Testis (tissue), 3 donors: Measurements from ENCODE around the gene TBL1XR1. TPM values are rescaled to one million over a fixed set of nuclear protein-coding genes. Genes with fewer than 3 reads are reported as not detected.

Experiments
- DNase-seq: peaks from one replicate; pipeline ENCODE4 v3.0.0-alpha.2; 2019
- H3K27ac ChIP-seq, 2 donors: fragments of 200-600 bp; sonication (generic); one replicate each; pipeline ENCODE4 v1.5.1; 2019
- H3K27me3 ChIP-seq: fragments of 200-600 bp; sonication (generic); one replicate; pipeline ENCODE4 v1.5.1; 2019
- H3K36me3 ChIP-seq: fragments of 200-600 bp; sonication (generic); one replicate; pipeline ENCODE4 v1.5.1; 2017; ENCODE audit warnings: low read depth; ENCODE audit errors: missing control alignments
- H3K4me1 ChIP-seq: fragments of 200-600 bp; sonication (generic); one replicate; pipeline ENCODE4 v1.5.1; 2019
- H3K4me3 ChIP-seq, 2 donors: fragments of 200-600 bp; sonication (generic); one replicate each; pipeline ENCODE4 v1.5.1; 2017 to 2019
- H3K9me3 ChIP-seq: fragments of 200-600 bp; sonication (generic); one replicate; pipeline ENCODE4 v1.5.1; 2017
- POLR2A ChIP-seq: fragments of 450-650 bp; IDR thresholded peaks from one replicate; pipeline ENCODE4 v1.6.1; 2017; ENCODE audit warnings: antibody characterized with exemption, mild to moderate bottlenecking, moderate library complexity
- WGBS, 2 donors: methylation state at CpG; one replicate each; pipeline ENCODE4 v1.1.5; 2018; 5-methylcytosine and 5-hydroxymethylcytosine counted together
- intact Hi-C: fragments of 100-400 bp; cut with DNase I; formaldehyde crosslinking; loops from one replicate; pipeline ENCODE4 v1.15.1; 2023; ENCODE audit warnings: low total_unique reads
- polyA plus RNA-seq: library from polyadenylated mRNA; stranded (reverse); fragments of 350-450 nt; fragmentation: Illumina TruSeq; extraction: RNeasy Lipid Tissue Mini Kit (QIAGEN cat#74804); gene quantifications from one replicate; pipeline ENCODE4 v1.2.3, GENCODE V29; 2014; ENCODE audit warnings: low read depth, low replicate concordance; ENCODE audit not compliant: insufficient read depth
- total RNA-seq, 2 donors: library from RNA; depleted of rRNA; stranded (reverse); fragments of >200 nt; gene quantifications; one replicate each; pipeline ENCODE4 v1.2.3, GENCODE V29; 2016
- TF ChIP-seq, protein P1 (sequence below), 3 experiments: fragments of 450-650 bp in 2 of 3; fragments of 200-600 bp in 1 of 3; sonication (generic) in 1 of 3; IDR thresholded peaks; one replicate each; pipeline ENCODE4 v1.5.1; 2016 to 2019; ENCODE audit warnings: antibody characterized with exemption in 3 of 3, mild to moderate bottlenecking in 2 of 3, moderate library complexity in 1 of 3

Gene TBL1XR1
- total and polyA plus RNA-seq, 3 donors from 2014 or later, result 44.2 to 67.6 (median 59.8) TPM

DNA sequence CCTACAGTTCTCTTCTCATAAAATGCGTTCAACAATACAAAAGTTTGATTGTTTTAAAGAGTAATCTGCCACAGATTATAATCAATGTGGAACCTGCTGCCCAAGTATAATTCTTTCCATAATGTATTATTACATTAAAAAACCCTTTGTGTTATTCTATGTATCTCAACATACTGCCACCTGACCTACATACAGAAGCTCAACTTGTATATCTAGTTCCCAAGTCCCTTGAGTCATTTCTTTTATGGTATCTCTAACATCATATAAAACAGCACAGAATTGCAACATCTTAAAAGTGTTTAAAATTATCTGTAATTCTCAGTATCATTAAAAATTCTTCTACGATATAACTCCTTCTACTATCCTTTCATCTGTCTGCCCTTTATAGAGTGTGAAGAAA lies 70.3 kb downstream of the TBL1XR1 start:
- no peaks in the 10 kb centered on the region for H3K9me3 ChIP-seq
- H3K4me1 ChIP-seq, result no peaks in the 10 kb centered on the region
- WGBS, 2 donors, result 53 to 58% methylated on average over 2 of the region's 2 CpGs
- H3K36me3 ChIP-seq, result no peaks in the 10 kb centered on the region
- no peak overlapping the region for H3K27ac ChIP-seq
- no peak overlapping the region for H3K4me3 ChIP-seq
- no peaks in the 10 kb centered on the region for H3K27me3 ChIP-seq
- no peak for TF ChIP-seq POLR2A
- TF ChIP-seq, protein P1, sequence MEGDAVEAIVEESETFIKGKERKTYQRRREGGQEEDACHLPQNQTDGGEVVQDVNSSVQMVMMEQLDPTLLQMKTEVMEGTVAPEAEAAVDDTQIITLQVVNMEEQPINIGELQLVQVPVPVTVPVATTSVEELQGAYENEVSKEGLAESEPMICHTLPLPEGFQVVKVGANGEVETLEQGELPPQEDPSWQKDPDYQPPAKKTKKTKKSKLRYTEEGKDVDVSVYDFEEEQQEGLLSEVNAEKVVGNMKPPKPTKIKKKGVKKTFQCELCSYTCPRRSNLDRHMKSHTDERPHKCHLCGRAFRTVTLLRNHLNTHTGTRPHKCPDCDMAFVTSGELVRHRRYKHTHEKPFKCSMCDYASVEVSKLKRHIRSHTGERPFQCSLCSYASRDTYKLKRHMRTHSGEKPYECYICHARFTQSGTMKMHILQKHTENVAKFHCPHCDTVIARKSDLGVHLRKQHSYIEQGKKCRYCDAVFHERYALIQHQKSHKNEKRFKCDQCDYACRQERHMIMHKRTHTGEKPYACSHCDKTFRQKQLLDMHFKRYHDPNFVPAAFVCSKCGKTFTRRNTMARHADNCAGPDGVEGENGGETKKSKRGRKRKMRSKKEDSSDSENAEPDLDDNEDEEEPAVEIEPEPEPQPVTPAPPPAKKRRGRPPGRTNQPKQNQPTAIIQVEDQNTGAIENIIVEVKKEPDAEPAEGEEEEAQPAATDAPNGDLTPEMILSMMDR (IDR thresholded peaks at IDR 0.05), result no peak
- intact Hi-C loops, result no loop called here
- no peak for DNase-seq

DNA sequence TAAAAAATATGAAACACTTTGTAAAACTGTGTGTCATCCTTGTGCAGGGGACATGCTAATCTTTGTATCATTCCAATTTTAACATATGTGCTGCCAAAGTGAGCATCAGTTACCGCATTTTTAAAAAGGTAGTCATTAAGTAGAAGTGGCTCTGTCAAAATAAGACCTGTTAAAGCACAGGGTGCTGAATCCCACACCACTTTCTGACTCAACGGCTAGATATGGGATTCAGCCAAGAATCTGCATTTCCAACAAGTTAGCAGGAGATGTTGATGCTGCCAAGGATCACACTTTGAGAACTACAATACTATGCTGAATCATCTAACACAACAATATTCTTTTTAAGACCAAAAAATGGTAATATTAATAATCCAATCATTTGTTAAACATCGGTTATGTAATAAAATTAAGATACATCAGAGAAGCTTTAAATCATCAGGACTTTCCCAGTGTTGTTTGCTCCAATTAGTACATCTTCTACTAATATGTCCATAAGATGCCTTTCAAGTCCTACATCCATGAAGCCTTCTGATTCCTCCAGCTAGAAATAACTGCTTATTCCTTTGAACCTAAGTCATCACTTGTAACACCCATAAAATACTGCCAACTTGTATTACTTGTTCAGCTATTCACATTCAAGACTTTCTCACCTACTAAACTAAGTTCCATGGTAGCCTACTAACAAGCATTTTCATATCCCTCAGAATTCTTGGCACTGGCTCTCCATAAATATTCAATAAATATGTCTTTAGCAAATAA lies 71.1 kb downstream of the TBL1XR1 start:
- H3K4me3 ChIP-seq, result no peak overlapping the region
- H3K27me3 ChIP-seq, result no peaks in the 10 kb centered on the region
- no peak for DNase-seq
- 65 to 70% methylated on average over 3 of the region's 3 CpGs for WGBS, 2 donors
- no peaks in the 10 kb centered on the region for H3K36me3 ChIP-seq
- H3K27ac ChIP-seq, result no peak overlapping the region
- TF ChIP-seq, protein P1 (IDR thresholded peaks at IDR 0.05), result no peak
- TF ChIP-seq POLR2A, result no peak
- intact Hi-C loops, result no loop called here
- H3K9me3 ChIP-seq, result no peaks in the 10 kb centered on the region
- H3K4me1 ChIP-seq, result no peaks in the 10 kb centered on the region

DNA sequence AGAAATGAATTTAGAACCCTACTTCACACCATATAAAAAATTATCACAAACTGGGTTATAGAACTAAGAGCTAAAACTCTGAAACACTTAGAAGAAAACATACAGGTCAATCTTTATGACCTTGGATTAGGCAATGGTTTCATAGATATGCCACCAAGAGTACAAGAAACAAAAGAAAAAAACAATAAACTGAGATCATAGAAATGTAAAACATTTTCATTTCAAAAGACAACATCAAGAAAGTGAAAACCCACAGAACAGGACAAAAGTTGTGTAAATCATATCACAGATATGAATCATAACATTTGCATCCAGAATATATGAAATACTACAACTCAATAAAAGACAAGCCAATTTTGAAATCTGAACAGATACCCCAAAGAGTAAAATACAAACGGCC lies 72.4 kb downstream of the TBL1XR1 start:
- no peaks in the 10 kb centered on the region for H3K4me1 ChIP-seq
- intact Hi-C loops, result no loop called here
- no peaks in the 10 kb centered on the region for H3K36me3 ChIP-seq
- H3K4me3 ChIP-seq, result no peak overlapping the region
- no peaks in the 10 kb centered on the region for H3K27me3 ChIP-seq
- H3K9me3 ChIP-seq, result no peaks in the 10 kb centered on the region
- H3K27ac ChIP-seq, result no peak overlapping the region
- TF ChIP-seq POLR2A, result no peak
- TF ChIP-seq, protein P1 (IDR thresholded peaks at IDR 0.05), result no peak
- DNase-seq, result no peak
- 88 to 91% methylated on average over 1 of the region's 1 CpG for WGBS, 2 donors

DNA sequence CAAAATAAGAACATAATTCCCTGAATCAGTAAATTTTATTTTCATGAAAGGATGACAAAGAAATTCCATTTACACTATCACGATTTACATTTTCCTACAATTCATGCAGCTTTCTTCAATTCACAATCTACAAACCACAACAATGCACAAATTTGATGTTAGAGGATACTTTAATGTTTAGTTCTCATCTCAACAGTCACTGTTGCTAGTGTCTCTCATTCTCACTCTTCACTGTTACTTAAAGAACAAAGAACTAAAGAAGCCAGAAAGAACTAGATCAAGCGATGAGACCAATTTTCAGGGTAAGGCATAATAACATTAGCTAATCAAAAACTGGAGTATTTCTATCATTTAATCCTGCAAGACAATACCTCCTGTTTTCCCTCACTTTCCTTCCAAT lies 73.5 kb downstream of the TBL1XR1 start:
- Histone ChIP-seq H3K9me3 (no peaks in the 10 kb centered on the region), H3K27ac (no peak overlapping the region), H3K4me3 (no peak overlapping the region), H3K27me3 (no peaks in the 10 kb centered on the region), H3K36me3 (no peaks in the 10 kb centered on the region), H3K4me1 (no peaks in the 10 kb centered on the region)
- TF ChIP-seq, protein P1 (IDR thresholded peaks at IDR 0.05), result no peak
- TF ChIP-seq POLR2A, result no peak
- DNase-seq, result no peak
- intact Hi-C loops, result no loop called here
- 91 to 92% methylated on average over 2 of the region's 2 CpGs for WGBS, 2 donors
